RWPE1 (cell line): ENCODE data around the gene GPR12.

ENCODE experiments used
- CTCF ChIA-PET: fragments of 350-600 bp; sonication (Branson Sonifier 250); formaldehyde crosslinking; extraction: SDS; loops from one replicate; lab custom pipeline; 2021; lab: Yijun Ruan, JAX
- POLR2A ChIA-PET: fragments of 400-600 bp; formaldehyde crosslinking; extraction: SDS; loops from one replicate; lab custom pipeline; 2020; ENCODE audit warnings: antibody characterized with exemption; ENCODE audit not compliant: low non-redundant PET; lab: Yijun Ruan, JAX
- DNase-seq: peaks from one replicate; pipeline ENCODE4 v3.0.0; 2012; ENCODE audit warnings: low spot score
- H3K27ac ChIP-seq: fragments of 450-650 bp; 2 replicates; pipeline ENCODE4 v1.5.1; 2017
- TF ChIP-seq, protein P1 (sequence below): fragments of 450-650 bp; conservative IDR thresholded peaks from 2 replicates; pipeline ENCODE4 v1.5.1; 2017; ENCODE audit warnings: low read depth, mild to moderate bottlenecking

Gene GPR12

GRCh38 chr13:26709461-26709860, 51.1 kb downstream of the GPR12 start:
- ChIA-PET POLR2A (no interaction called here), CTCF (interaction anchor here (4.9 kb wide), 1 partner anchor 164 kb away, joined by 27 read pairs; no protein-coding TSS in a partner anchor)

GRCh38 chr13:26708007-26708297, 52.6 kb downstream of the GPR12 start:
- POLR2A ChIA-PET: no interaction called here
- CTCF ChIA-PET: interaction anchor here (0.7 to 4.9 kb wide), 2 partner anchors 165 to 222 kb away, joined by 3 to 27 read pairs; no protein-coding TSS in a partner anchor
- no peak overlapping the region for H3K27ac ChIP-seq
- TF ChIP-seq, protein P1, sequence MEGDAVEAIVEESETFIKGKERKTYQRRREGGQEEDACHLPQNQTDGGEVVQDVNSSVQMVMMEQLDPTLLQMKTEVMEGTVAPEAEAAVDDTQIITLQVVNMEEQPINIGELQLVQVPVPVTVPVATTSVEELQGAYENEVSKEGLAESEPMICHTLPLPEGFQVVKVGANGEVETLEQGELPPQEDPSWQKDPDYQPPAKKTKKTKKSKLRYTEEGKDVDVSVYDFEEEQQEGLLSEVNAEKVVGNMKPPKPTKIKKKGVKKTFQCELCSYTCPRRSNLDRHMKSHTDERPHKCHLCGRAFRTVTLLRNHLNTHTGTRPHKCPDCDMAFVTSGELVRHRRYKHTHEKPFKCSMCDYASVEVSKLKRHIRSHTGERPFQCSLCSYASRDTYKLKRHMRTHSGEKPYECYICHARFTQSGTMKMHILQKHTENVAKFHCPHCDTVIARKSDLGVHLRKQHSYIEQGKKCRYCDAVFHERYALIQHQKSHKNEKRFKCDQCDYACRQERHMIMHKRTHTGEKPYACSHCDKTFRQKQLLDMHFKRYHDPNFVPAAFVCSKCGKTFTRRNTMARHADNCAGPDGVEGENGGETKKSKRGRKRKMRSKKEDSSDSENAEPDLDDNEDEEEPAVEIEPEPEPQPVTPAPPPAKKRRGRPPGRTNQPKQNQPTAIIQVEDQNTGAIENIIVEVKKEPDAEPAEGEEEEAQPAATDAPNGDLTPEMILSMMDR: 0 out of 2 replicates have a peak, but pooled peaks have one; percentile 5
- no peak for DNase-seq

More at GRCh38 chr13:26709461-26709860, 51.1 kb downstream of the GPR12 start:
- no peak overlapping the region for H3K27ac ChIP-seq
- DNase-seq: no peak
- TF ChIP-seq, protein P1: no peak

- DNase-seq: peak; percentile 49
- ChIA-PET POLR2A (no interaction called here), CTCF (interaction anchor here (0.7 to 4.9 kb wide), 4 partner anchors 166 to 523 kb away, joined by 3 to 27 read pairs (median 8); no protein-coding TSS in a partner anchor)
- H3K27ac ChIP-seq: no peak overlapping the region
- TF ChIP-seq, protein P1: peak; percentile 32; the same call in 1 of the 2 replicates
These were observed 53.2 kb downstream of the GPR12 start for GRCh38 chr13:26707122-26708006.

- no peak overlapping the region for H3K27ac ChIP-seq
- no peak for DNase-seq
- TF ChIP-seq, protein P1: no peak
- POLR2A ChIA-PET: no interaction called here
- CTCF ChIA-PET: interaction anchor here (0.9 to 4.9 kb wide), 3 partner anchors 167 to 522 kb away, joined by 3 to 27 read pairs (median 13); no protein-coding TSS in a partner anchor
These were observed 54.2 kb downstream of the GPR12 start for GRCh38 chr13:26706381-26706780.

- ChIA-PET CTCF (interaction anchor here (0.5 to 4.9 kb wide), 4 partner anchors 168 to 1737 kb away, joined by 3 to 27 read pairs (median 8); no protein-coding TSS in a partner anchor), POLR2A (no interaction called here)
- DNase-seq: no peak
- TF ChIP-seq, protein P1: no peak
- H3K27ac ChIP-seq: no peak overlapping the region
These were observed 55.0 kb downstream of the GPR12 start for GRCh38 chr13:26705536-26705935.
